GM12872 (cell line): Measurements from ENCODE around the gene CEND1.

Experiments
- TF ChIP-seq, protein P1 (sequence below): IDR thresholded peaks from 3 replicates; pipeline ENCODE4 v1.5.1; 2011; ENCODE audit warnings: low read depth, mild to moderate bottlenecking, low read length, moderate library complexity; ENCODE audit not compliant: insufficient read depth

The CEND1 gene

DNA sequence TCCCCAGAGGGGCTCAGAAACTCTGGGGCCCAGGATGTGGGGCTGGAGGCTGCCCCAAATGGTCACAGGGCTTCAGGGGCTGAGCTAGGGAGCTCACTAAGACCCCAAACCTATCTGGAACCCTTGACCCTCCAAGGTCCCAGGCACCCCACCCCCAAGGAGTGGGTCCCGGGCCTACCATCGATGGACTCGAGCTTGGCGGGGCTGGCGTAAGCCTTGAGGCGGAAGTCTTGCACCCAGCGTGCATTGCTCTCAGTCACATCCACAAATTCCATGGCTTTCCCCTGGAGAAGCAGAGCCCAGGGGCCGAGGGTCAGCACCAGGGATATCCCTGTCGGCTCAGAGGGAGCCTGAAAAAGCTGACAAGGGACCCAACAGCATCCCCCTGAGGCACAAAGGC is 16.1 kb downstream of the CEND1 start:
- TF ChIP-seq, protein P1, sequence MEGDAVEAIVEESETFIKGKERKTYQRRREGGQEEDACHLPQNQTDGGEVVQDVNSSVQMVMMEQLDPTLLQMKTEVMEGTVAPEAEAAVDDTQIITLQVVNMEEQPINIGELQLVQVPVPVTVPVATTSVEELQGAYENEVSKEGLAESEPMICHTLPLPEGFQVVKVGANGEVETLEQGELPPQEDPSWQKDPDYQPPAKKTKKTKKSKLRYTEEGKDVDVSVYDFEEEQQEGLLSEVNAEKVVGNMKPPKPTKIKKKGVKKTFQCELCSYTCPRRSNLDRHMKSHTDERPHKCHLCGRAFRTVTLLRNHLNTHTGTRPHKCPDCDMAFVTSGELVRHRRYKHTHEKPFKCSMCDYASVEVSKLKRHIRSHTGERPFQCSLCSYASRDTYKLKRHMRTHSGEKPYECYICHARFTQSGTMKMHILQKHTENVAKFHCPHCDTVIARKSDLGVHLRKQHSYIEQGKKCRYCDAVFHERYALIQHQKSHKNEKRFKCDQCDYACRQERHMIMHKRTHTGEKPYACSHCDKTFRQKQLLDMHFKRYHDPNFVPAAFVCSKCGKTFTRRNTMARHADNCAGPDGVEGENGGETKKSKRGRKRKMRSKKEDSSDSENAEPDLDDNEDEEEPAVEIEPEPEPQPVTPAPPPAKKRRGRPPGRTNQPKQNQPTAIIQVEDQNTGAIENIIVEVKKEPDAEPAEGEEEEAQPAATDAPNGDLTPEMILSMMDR = no peak

DNA sequence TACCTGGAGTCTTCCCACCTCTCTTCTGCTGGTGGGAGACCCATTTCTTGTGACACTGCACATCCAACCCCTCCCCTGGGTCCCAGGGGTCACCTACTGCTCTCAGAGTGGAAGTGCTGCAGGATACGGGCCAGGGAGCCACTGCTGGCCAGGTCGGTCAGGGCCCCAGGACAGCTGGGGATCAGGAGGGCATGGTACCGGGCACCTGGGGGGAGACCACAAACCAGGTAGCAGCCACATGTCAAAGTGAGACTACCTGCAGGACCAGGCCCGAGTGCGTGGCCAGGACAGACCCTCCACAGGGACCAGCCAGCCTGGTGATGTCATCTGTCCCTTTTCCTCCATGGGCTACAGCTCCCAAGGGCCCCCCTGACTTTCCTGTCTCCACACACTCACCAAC is 16.5 kb downstream of the CEND1 start:
- TF ChIP-seq, protein P1 = no peak

DNA sequence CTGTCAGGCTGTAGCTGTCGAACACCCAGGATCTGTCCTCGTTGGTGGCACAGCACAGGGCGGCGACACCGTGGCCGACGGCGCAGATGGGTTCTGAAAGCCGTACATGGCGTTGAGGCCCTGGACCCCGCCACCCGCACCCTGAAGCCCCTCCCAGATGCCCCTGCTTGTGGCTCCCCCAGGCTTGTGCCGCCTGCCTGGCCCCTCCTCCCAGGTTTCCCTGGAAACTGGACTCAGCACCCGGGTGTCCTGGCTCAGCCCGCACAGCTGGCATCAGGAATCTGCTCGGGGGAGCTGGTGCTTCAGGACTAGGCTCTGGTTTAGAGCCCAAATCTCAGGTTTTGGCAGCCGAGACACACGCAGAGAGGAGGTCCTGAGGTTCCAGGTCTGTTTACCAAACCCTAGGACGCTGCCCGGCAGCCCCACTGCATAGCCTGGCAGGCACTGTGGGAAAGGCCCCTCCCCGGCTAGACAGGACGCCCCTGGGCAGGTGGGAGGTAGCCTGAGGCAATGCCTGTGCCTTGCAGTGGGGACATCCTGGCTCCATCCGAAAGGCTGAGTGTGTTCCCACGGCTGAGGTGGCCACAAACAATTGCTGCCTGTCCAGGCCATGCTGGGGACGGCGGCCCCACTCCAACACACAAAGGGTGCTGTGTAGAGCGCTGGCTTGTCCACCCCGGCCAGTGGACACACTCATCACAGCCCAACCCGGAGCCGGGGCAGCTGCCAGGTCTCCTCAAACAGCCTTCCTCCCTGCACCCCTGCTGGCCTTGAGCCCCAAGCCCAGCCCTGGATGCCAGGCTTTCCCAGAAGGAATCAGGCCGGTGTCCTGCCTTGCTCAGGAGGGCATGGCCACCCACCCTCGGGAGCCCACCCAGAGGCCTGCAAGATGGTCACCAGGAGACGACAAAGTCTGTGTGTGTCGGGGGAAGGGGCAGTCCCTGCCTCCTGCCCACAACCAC is 17.2 kb downstream of the CEND1 start:
- TF ChIP-seq, protein P1 = no peak

DNA sequence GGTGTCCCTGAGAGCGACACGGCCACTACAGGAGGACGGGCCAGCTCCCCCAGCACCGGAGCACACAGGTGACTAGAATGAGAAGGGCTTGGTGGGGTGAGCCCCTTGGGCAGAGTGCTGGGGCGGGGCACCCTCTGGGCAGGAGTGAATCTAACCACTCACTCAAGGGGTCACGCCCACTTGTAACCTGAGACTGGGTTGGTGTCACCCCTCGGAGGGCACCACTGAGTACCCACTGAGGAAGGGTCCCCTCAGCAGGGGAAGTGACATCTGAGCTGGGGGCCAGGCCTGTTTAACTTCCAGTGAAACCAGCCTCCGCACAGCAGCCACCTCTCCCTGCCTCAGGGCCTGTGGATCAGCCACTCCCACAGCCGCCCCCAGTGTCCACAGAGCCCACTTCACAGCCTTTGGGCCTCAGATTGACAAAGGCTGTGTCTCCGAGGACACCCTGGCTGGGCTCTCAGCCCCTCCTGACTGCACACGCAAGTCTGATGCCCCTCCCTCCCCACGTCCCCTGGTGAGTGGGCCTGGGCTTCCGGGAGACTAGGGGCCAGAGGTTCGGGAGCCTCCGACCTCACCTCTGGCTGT is 18.2 kb downstream of the CEND1 start:
- TF ChIP-seq, protein P1 = no peak

DNA sequence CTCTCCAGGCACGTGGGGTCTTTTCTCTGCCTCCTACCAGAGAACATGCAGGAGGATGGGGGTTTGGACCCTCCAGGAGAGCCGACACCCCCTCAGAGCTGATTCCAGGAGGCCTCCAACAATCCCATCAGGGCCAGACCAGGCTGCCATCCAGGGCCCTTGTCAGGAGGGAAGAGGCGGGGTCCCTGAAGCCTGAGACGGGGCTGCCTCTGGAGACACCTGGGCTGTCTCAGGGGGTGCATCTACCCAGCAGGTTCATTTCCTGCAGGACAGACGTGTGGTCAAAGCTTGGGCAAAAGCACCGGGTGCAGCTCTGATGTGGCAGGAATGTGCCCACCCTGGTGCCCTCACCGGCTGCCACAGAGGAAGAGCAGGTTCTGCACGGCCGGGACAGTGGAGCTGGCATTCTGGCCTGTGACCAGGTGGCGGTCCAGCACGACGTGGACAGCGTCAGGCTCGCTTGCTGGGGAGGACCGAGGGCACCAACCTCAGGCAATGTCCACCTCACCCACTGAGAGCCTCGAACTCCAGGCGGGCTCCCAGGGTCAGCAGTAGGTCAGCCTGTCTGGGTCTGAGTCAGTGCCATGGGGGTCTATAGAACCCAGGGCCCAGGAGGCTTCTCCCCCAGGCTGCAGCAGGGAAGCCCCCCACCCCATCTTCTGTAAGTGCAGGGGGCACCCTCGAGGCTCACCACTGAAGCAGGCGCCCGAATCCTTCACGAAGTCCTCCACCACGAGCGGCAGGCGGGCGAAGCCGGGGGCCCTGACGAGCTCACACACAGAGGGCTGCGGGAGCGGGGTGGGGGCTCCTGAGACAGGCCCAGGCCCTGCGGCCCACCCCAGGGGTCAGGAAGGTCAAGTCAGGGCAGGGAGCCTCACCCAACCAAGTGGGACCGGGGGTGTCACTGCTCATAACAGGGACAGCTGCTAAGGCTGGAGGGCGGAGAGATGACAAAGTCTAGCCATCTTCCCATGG is 19.0 kb downstream of the CEND1 start:
- TF ChIP-seq, protein P1 = no peak

DNA sequence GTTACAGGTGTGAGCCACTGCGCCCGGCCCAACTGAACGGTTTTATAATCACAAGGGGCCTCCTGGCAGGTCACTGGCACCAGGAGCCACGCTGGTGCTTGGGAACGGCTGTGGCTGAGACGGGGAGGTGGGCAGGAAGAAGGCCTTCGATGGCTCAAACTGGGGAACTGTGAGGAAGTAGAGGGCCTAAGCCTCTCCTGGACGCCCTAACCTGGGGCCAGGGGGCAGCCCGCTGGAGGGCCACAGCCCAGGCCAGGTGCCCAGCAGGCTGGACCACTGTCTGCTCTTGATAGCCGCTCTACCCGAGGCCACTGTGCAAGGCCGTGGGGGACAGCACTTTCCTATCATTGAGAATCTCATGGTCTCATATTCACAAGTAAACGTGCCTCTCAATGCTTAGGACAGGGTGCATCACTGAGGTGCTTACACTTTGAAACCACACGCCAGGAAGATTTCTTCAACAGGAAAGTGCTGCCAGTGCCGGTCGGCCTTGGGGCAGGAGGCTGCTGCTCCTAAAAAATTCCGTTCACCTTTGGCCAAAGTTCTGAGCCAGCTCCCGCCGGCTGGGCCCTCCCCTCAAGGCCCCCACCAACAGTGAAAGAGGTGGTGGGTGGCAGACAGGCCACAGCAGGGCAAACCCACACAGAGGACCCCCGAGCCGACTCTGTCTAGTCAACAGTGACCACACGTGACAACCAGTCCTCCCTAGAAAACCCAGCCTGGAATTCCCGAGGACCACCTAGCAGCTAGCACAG is 19.8 kb downstream of the CEND1 start:
- TF ChIP-seq, protein P1 = no peak
